H1 (cell line): ENCODE data around the gene OTUB1. TPM values are rescaled to one million over a fixed set of nuclear protein-coding genes. Genes with fewer than 3 reads are reported as not detected.

Source experiments
- CTCF ChIA-PET: fragments of 300-600 bp; sonication (Branson Sonifier 250); formaldehyde crosslinking; loops from one replicate; lab custom pipeline; 2021; ENCODE audit not compliant: partially characterized antibody; lab: Charles Lee
- POLR2A ChIA-PET: fragments of 300-600 bp; sonication (Branson Sonifier 250); formaldehyde crosslinking; loops from one replicate; lab custom pipeline; 2021; ENCODE audit warnings: inconsistent platforms; ENCODE audit not compliant: partially characterized antibody; lab: Charles Lee
- DNase-seq, 2 experiments: peaks; one replicate each; pipeline versions ENCODE4 v3.0.0 to v3.0.0-alpha.2; 2010 to 2022; ENCODE audit warnings: low spot score in 2 of 2, low read depth in 1 of 2, mixed read lengths in 1 of 2
- FAIRE-seq: peaks from 2 replicates; lab custom pipeline; 2011; peaks lifted over from hg19 to GRCh38; lab: Jason Lieb, UNC
- H2AFZ ChIP-seq: 2 replicates; pipeline ENCODE4 v1.8.1; 2012; ENCODE audit warnings: low read length, inconsistent platforms
- H2AK5ac ChIP-seq: 2 replicates; pipeline ENCODE4 v1.6.1; 2013; ENCODE audit warnings: low read depth, low read length
- H2BK120ac ChIP-seq: replicated peaks from 2 replicates; pipeline ENCODE3; 2013; ENCODE audit warnings: low read depth, low read length, inconsistent platforms
- H2BK12ac ChIP-seq: 2 replicates; pipeline ENCODE4 v1.6.1; 2013; ENCODE audit warnings: low read depth, low read length
- H2BK15ac ChIP-seq: 2 replicates; pipeline ENCODE4 v1.6.1; 2013; ENCODE audit warnings: low read length
- H2BK20ac ChIP-seq: 2 replicates; pipeline ENCODE4 v1.6.1; 2013; ENCODE audit warnings: low read length
- H2BK5ac ChIP-seq: 2 replicates; pipeline ENCODE4 v1.6.1; 2013; ENCODE audit warnings: low read depth, low read length
- H3K14ac ChIP-seq: 2 replicates; pipeline ENCODE4 v1.6.1; 2013; ENCODE audit warnings: inconsistent platforms; ENCODE audit not compliant: insufficient read length
- H3K18ac ChIP-seq: 2 replicates; pipeline ENCODE4 v1.6.1; 2013; ENCODE audit warnings: low read length; ENCODE audit errors: extremely low read depth
- H3K23ac ChIP-seq: 2 replicates; pipeline ENCODE4 v1.6.1; 2013; ENCODE audit warnings: inconsistent platforms; ENCODE audit not compliant: insufficient read length
- H3K23me2 ChIP-seq: 2 replicates; pipeline ENCODE4 v1.6.1; 2013; ENCODE audit warnings: low read depth, low read length
- H3K27ac ChIP-seq: 2 replicates; pipeline ENCODE4 v1.6.1; 2011; ENCODE audit warnings: low read depth, low read length, inconsistent platforms
- H3K27me3 ChIP-seq, 4 experiments: replicated peaks in 1 of 4; 1 replicate in 1 of 4; 2 replicates in 3 of 4; pipeline versions ENCODE4 v1.6.1 to v1.8.1; 2011 to 2013; ENCODE audit warnings: low read length in 3 of 4, mild to moderate bottlenecking in 3 of 4, inconsistent platforms in 2 of 4, mixed read lengths in 2 of 4, moderate library complexity in 1 of 4; ENCODE audit not compliant: control insufficient read depth in 3 of 4, insufficient read depth in 3 of 4; ENCODE audit errors: extremely low read depth in 1 of 4
- H3K36me3 ChIP-seq, 4 experiments: 2 replicates each; pipeline versions ENCODE4 v1.6.1 to v1.8.1; 2011 to 2013; ENCODE audit warnings: mild to moderate bottlenecking in 4 of 4, low read length in 3 of 4, moderate library complexity in 2 of 4, control low read depth in 1 of 4, inconsistent platforms in 1 of 4; ENCODE audit not compliant: insufficient read depth in 4 of 4, control insufficient read depth in 2 of 4
- H3K4ac ChIP-seq: replicated peaks from 2 replicates; pipeline ENCODE3; 2013; ENCODE audit warnings: low read length, low read depth, mixed read lengths, inconsistent platforms; ENCODE audit not compliant: insufficient read length
- H3K4me1 ChIP-seq, 4 experiments: replicated peaks in 1 of 4; 1 replicate in 1 of 4; 2 replicates in 3 of 4; pipeline versions ENCODE4 v1.6.1 to v1.8.1; 2011 to 2013; ENCODE audit warnings: low read length in 3 of 4, inconsistent platforms in 2 of 4, mixed read lengths in 1 of 4; ENCODE audit not compliant: insufficient read depth in 4 of 4, control insufficient read depth in 3 of 4
- H3K4me2 ChIP-seq, 2 experiments: 2 replicates each; pipeline versions ENCODE4 v1.6.1 to v1.8.1; 2011 to 2013; ENCODE audit warnings: low read depth in 2 of 2, low read length in 2 of 2, control low read depth in 1 of 2, inconsistent platforms in 1 of 2, mild to moderate bottlenecking in 1 of 2; ENCODE audit not compliant: insufficient read depth in 1 of 2
- H3K4me3 ChIP-seq, 4 experiments: fragments of 200-600, 300-600 bp in 1 of 4; sonication (generic), shearing (Covaris generic), sonication (Bioruptor Twin) in 1 of 4; 2 replicates each; pipeline versions ENCODE4 v1.5.1 to v1.8.1; 2011 to 2016; ENCODE audit warnings: low read length in 4 of 4, low read depth in 3 of 4, control low read depth in 2 of 4, inconsistent platforms in 2 of 4, mild to moderate bottlenecking in 2 of 4, mixed read lengths in 1 of 4, moderate library complexity in 1 of 4; ENCODE audit not compliant: insufficient read depth in 2 of 4; ENCODE audit errors: extremely low read depth in 1 of 4
- H3K56ac ChIP-seq: replicated peaks from 2 replicates; pipeline ENCODE3; 2013; ENCODE audit warnings: low read depth, mild to moderate bottlenecking, mixed read lengths, low read length, inconsistent platforms; ENCODE audit not compliant: insufficient read length
- H3K79me1 ChIP-seq: 2 replicates; pipeline ENCODE4 v1.6.1; 2013; ENCODE audit warnings: low read depth, low read length, control low read depth
- H3K79me2 ChIP-seq, 2 experiments: 2 replicates each; pipeline versions ENCODE4 v1.6.1 to v1.8.1; 2012 to 2013; ENCODE audit warnings: low read length in 2 of 2, mild to moderate bottlenecking in 2 of 2, inconsistent platforms in 1 of 2; ENCODE audit not compliant: insufficient read depth in 2 of 2, control insufficient read depth in 1 of 2
- H3K9ac ChIP-seq, 4 experiments: replicated peaks in 1 of 4; 1 replicate in 1 of 4; 2 replicates in 3 of 4; pipeline versions ENCODE4 v1.6.1 to v1.8.1; 2011 to 2013; ENCODE audit warnings: low read depth in 3 of 4, low read length in 3 of 4, control low read depth in 2 of 4, mild to moderate bottlenecking in 2 of 4, moderate library complexity in 2 of 4, inconsistent platforms in 1 of 4; ENCODE audit errors: extremely low read depth in 1 of 4
- H3K9me3 ChIP-seq, 2 experiments: 2 replicates each; pipeline versions ENCODE4 v1.6.1 to v1.8.1; 2012 to 2013; ENCODE audit warnings: mild to moderate bottlenecking in 2 of 2, moderate library complexity in 2 of 2, control low read depth in 1 of 2, inconsistent platforms in 1 of 2, low read depth in 1 of 2, low read length in 1 of 2, mixed read lengths in 1 of 2; ENCODE audit not compliant: insufficient read depth in 2 of 2
- H4K20me1 ChIP-seq, 2 experiments: replicated peaks in 1 of 2; 2 replicates each; pipeline versions ENCODE3 to v1.8.1; 2011 to 2013; ENCODE audit warnings: inconsistent platforms in 2 of 2, low read length in 2 of 2, mild to moderate bottlenecking in 1 of 2; ENCODE audit not compliant: insufficient read depth in 2 of 2, control insufficient read depth in 1 of 2
- H4K5ac ChIP-seq: 2 replicates; pipeline ENCODE4 v1.6.1; 2013; ENCODE audit warnings: low read length, low read depth, mixed read lengths, inconsistent platforms; ENCODE audit not compliant: insufficient read length
- H4K8ac ChIP-seq: 2 replicates; pipeline ENCODE4 v1.8.0; 2013; ENCODE audit warnings: mild to moderate bottlenecking, moderate library complexity, low read length, inconsistent platforms; ENCODE audit not compliant: insufficient read depth; ENCODE audit errors: extremely low read depth
- H4K91ac ChIP-seq: replicated peaks from 2 replicates; pipeline ENCODE3; 2013; ENCODE audit warnings: low read length, mixed read lengths, inconsistent platforms; ENCODE audit not compliant: insufficient read length
- JUND ChIP-seq: IDR thresholded peaks from 2 replicates; pipeline ENCODE4 v1.6.1; 2011; ENCODE audit warnings: mild to moderate bottlenecking, improper control_type of control experiment, low read length
- WGBS, 2 experiments: shearing (Covaris generic) in 1 of 2; methylation state at CpG; one replicate each; pipeline versions ENCODE4 v1.1.6 to v1.1.7; 2013 to 2015; ENCODE audit warnings: low lambda C conversion rate in 2 of 2, mixed read lengths in 2 of 2, inconsistent platforms in 1 of 2, low coverage in 1 of 2, missing lambda C conversion rate in 1 of 2; ENCODE audit not compliant: insufficient replicate concordance in 2 of 2, insufficient coverage in 1 of 2, insufficient read length in 1 of 2; ENCODE audit errors: extremely low coverage in 1 of 2, missing lambda C conversion rate in 1 of 2; 5-methylcytosine and 5-hydroxymethylcytosine counted together
- polyA plus RNA-seq, 7 experiments: library from polyadenylated mRNA; depleted of rRNA in 3 of 7; stranded (reverse) in 5 of 7; unstranded in 2 of 7; fragments of >200 nt in 5 of 7; fragments of 200-250 nt in 2 of 7; gene quantifications; 1 replicate in 5 of 7; 2 replicates in 1 of 7; 4 replicates in 1 of 7; pipeline versions ENCODE4 v1.2.1 to v1.2.3, GENCODE V29; 2011 to 2013; ENCODE audit warnings: missing spikeins in 2 of 7, mixed read lengths in 2 of 7
- total RNA-seq: library from RNA; stranded (reverse); fragmentation: NEBNext Ultra II Directional; extraction: Animal tissue kit (Norgen Biotek cat#: 25700); gene quantifications from 2 replicates; pipeline ENCODE4 v1.2.1, GENCODE V29; 2021

Gene OTUB1
- total and polyA plus RNA-seq, 2 of the 8 experiments (the other 6 are each of a cell fraction or from before 2014, with no cell fraction given) = 110 to 274 TPM

DNA sequence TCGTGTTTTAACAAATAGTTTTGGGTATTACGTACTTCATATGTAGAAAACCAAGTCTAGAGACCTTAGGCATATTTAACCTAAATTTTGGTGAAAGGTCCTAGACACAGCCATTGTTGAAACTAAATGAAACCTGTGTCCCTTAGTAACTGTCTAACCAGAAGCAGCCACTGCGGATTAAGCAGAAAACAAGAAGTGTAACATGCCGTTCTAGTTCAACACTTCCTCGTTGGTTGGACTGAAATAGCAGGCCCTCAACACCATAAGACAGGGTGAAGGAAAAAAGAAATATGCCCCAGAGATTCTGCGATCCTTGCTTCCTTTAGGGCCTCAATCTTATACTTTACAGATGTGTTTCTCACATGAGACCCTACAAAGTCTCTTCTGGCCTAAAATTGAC lies 45.5 kb upstream of the OTUB1 start:
- H4K8ac ChIP-seq = no peak overlapping the region
- H3K79me2 ChIP-seq = peaks cover 4 to 52% of the 10 kb centered on the region in 2 experiments
- H3K79me1 ChIP-seq = peaks cover 3% of the 10 kb centered on the region; the same call in 1 of the 2 replicates
- no peak overlapping the region for H3K14ac ChIP-seq
- H3K56ac ChIP-seq = no peak overlapping the region
- no peak overlapping the region for H3K27ac ChIP-seq
- H3K4ac ChIP-seq = no peak overlapping the region
- no peaks in the 10 kb centered on the region; a peak in 2 of 7 replicates for H3K4me1 ChIP-seq
- no peak overlapping the region for H3K4me3 ChIP-seq
- H3K4me2 ChIP-seq = no peak overlapping the region
- H3K23me2 ChIP-seq = peaks cover 12% of the 10 kb centered on the region
- H3K9me3 ChIP-seq = no peaks in the 10 kb centered on the region
- H2BK15ac ChIP-seq = no peak overlapping the region
- H3K27me3 ChIP-seq = no peaks in the 10 kb centered on the region
- H2AFZ ChIP-seq = no peak overlapping the region
- H4K91ac ChIP-seq = no peak overlapping the region
- 97% methylated on average over 6 of the region's 6 CpGs; no CpG with 5 or more reads in 1 of the 2 experiments for WGBS, 2 experiments
- no peak overlapping the region for H2BK12ac ChIP-seq
- H4K20me1 ChIP-seq = peaks cover 8 to 11% of the 10 kb centered on the region in 2 experiments
- no peak overlapping the region for H3K18ac ChIP-seq
- no peak overlapping the region for H2BK120ac ChIP-seq
- no peak overlapping the region for H2AK5ac ChIP-seq
- H4K5ac ChIP-seq = no peak overlapping the region
- H3K36me3 ChIP-seq = peaks cover 0 to 3% (median 2%) of the 10 kb centered on the region in 4 experiments; a peak in 4 of 8 replicates
- no peak overlapping the region for H2BK20ac ChIP-seq
- FAIRE-seq = no peak
- no peak overlapping the region for H3K9ac ChIP-seq
- no peak for DNase-seq
- H2BK5ac ChIP-seq = no peak overlapping the region
- POLR2A ChIA-PET = no interaction called here
- CTCF ChIA-PET = no interaction called here
- no peak overlapping the region for H3K23ac ChIP-seq
- no peak for TF ChIP-seq JUND
